ENCODE data around the gene TMEM132E. TPM values are rescaled to one million over a fixed set of nuclear protein-coding genes. Genes with fewer than 3 reads are reported as not detected.

The TMEM132E gene
- total and polyA plus RNA-seq, 10 of the 15 experiments (the other 5 are each of a cell fraction or from before 2014, with no cell fraction given), result not detected

DNA sequence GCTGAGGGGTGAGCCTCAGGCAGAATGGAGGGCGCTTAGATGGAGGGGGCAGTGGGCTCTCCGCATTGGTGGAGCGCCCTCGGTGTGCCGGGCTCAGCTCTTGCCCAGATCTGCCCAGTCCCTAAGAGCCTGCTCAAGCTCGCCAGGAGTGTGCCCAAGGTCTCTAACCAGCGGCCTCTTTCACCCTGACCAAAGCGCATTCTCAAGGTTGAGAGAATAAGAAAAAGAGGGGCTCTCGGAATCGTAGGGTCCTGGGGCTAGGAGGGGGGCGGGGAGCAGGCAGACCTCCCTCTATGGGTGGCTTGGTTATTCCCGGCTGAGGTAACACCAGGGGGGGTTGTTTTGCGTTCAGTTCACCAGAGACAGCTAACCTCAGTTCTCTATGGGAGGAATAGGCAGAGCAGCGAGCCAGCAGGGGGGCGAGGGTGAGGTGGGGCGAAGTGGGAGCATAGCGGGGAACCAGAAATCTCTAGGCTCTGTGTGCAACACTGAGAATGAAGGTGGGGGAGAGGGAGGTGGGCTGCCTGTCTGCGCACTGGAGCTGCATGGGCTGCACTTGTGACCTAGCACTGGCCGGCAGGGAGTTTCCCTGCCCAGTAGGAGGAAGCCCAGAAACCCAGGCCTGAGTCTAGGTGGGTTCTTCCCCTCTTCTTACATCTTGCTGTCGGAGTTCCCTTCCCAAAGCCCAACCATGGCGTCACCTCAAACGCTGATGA is 3.0 kb downstream of the TMEM132E start (continued):
- TF ChIP-seq SPI1 (IDR thresholded peaks at IDR 0.05; ENCODE audit: borderline replicate concordance, insufficient read depth, low read depth, low read length), result no peak
- TF ChIP-seq, protein P1, sequence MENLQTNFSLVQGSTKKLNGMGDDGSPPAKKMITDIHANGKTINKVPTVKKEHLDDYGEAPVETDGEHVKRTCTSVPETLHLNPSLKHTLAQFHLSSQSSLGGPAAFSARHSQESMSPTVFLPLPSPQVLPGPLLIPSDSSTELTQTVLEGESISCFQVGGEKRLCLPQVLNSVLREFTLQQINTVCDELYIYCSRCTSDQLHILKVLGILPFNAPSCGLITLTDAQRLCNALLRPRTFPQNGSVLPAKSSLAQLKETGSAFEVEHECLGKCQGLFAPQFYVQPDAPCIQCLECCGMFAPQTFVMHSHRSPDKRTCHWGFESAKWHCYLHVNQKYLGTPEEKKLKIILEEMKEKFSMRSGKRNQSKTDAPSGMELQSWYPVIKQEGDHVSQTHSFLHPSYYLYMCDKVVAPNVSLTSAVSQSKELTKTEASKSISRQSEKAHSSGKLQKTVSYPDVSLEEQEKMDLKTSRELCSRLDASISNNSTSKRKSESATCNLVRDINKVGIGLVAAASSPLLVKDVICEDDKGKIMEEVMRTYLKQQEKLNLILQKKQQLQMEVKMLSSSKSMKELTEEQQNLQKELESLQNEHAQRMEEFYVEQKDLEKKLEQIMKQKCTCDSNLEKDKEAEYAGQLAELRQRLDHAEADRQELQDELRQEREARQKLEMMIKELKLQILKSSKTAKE (IDR thresholded peaks at IDR 0.05; ENCODE audit: low read depth, poor library complexity, severe bottlenecking), result no peak
- TF ChIP-seq MYB (IDR thresholded peaks at IDR 0.05; ENCODE audit: borderline replicate concordance, low read depth, low read length), result no peak
- TF ChIP-seq BHLHE40 (IDR thresholded peaks at IDR 0.05; ENCODE audit: borderline replicate concordance in 1 of 2, low read depth in 2 of 2, low read length in 1 of 2), result no peak
- TF ChIP-seq NRF1 (conservative IDR thresholded peaks at IDR 0.05; ENCODE audit: low read depth, low read length), result no peak
- TF ChIP-seq SP1 (IDR thresholded peaks at IDR 0.05; ENCODE audit: low read depth, low read length), result no peak

- no peak overlapping the region for H3K9ac ChIP-seq (ENCODE audit: control insufficient read depth, insufficient read depth, low read length)
- no peak overlapping the region for H3K27ac ChIP-seq (ENCODE audit: control insufficient read depth, insufficient read depth)
- CTCF ChIA-PET, result no interaction called here
- in situ Hi-C loops (cut with MboI) (no loop called here), intact Hi-C loops (cut with micrococcal nuclease; ENCODE audit: unreplicated experiment) (no loop called here)
- RAD21 ChIA-PET (ENCODE audit: unreplicated experiment), result no interaction called here
- WGBS (ENCODE audit: insufficient coverage, insufficient replicate concordance, low lambda C conversion rate, missing lambda C conversion rate), result 0% methylated on average over 3 of the region's 3 CpGs
- H3K27me3 ChIP-seq (replicated peaks in 1 of 2; ENCODE audit: control insufficient read depth in 2 of 2, insufficient read depth in 2 of 2, low read length in 1 of 2), result peaks cover 17 to 30% of the 10 kb centered on the region in 2 experiments
- SMC1A ChIA-PET (ENCODE audit: uncharacterized antibody, unreplicated experiment), result no interaction called here
- H3K4me2 ChIP-seq (ENCODE audit: control insufficient read depth, insufficient read depth), result no peak overlapping the region
- DNase-seq (ENCODE audit: low read depth, low spot score) (no peak), FAIRE-seq (no peak), ATAC-seq (no peak)
- H4K20me1 ChIP-seq (ENCODE audit: control insufficient read depth, insufficient read depth), result peaks cover 2% of the 10 kb centered on the region; the same call in 1 of the 2 replicates
- H3K4me3 ChIP-seq, result no peak overlapping the region
- H3K4me1 ChIP-seq (ENCODE audit: control insufficient read depth, insufficient read depth, low read length), result no peaks in the 10 kb centered on the region
- H3K9me3 ChIP-seq (replicated peaks; ENCODE audit: control insufficient read depth, insufficient read depth, low read length), result no peaks in the 10 kb centered on the region
- BruUV-seq (replicated peaks), result no TSS peak
- H2AFZ ChIP-seq (ENCODE audit: control insufficient read depth, low read depth, low read length), result no peak overlapping the region
- no peaks in the 10 kb centered on the region for H3K79me2 ChIP-seq (ENCODE audit: control insufficient read depth, insufficient read depth, low read length)
- POLR2A ChIA-PET, result no interaction called here
- H3K36me3 ChIP-seq (ENCODE audit: control insufficient read depth in 2 of 2, insufficient read depth in 2 of 2, low read length in 1 of 2), result no peaks in the 10 kb centered on the region
- TF ChIP-seq ZBTB33 (IDR thresholded peaks at IDR 0.05), result no peak
- TF ChIP-seq KDM1A (IDR thresholded peaks at IDR 0.05; ENCODE audit: borderline replicate concordance), result no peak
- TF ChIP-seq LARP7 (IDR thresholded peaks at IDR 0.05), result no peak
- TF ChIP-seq, protein P2, sequence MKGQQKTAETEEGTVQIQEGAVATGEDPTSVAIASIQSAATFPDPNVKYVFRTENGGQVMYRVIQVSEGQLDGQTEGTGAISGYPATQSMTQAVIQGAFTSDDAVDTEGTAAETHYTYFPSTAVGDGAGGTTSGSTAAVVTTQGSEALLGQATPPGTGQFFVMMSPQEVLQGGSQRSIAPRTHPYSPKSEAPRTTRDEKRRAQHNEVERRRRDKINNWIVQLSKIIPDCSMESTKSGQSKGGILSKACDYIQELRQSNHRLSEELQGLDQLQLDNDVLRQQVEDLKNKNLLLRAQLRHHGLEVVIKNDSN (IDR thresholded peaks at IDR 0.05; ENCODE audit: borderline replicate concordance, extremely low read length, insufficient read depth, low read depth, low read length), result no peak
- TF ChIP-seq SP1 (IDR thresholded peaks at IDR 0.05; ENCODE audit: low read depth, low read length), result no peak
- no peak for TF ChIP-seq BACH1 (IDR thresholded peaks at IDR 0.05; ENCODE audit: borderline replicate concordance)
- TF ChIP-seq SMC3 (IDR thresholded peaks at IDR 0.05; ENCODE audit: borderline replicate concordance, low read length), result no peak
- TF ChIP-seq HCFC1 (IDR thresholded peaks at IDR 0.05; ENCODE audit: low read length), result no peak
- no peak for TF ChIP-seq ZNF384 (IDR thresholded peaks at IDR 0.05; ENCODE audit: borderline replicate concordance, low read depth, low read length)
- no peak for TF ChIP-seq RB1 (IDR thresholded peaks at IDR 0.05; ENCODE audit: borderline replicate concordance)
- no peak for TF ChIP-seq ZNF24 (IDR thresholded peaks at IDR 0.05)
- TF ChIP-seq CBX5 (IDR thresholded peaks at IDR 0.05; ENCODE audit: low read depth), result no peak
These were observed 3.5 kb downstream of the TMEM132E start for GRCh38 chr17:34582901-34583245.

Measured in GM12878 (cell line).